HG03159 (cell line): ENCODE results near the gene DNAJB9.

Experiments
- ATAC-seq: cut with Tn5 transposase; IDR thresholded peaks from one replicate; pipeline ENCODE4 v1.9.1; 2021; ENCODE audit warnings: mild to moderate bottlenecking, moderate library complexity; ENCODE audit not compliant: unreplicated experiment

The DNAJB9 gene

DNA sequence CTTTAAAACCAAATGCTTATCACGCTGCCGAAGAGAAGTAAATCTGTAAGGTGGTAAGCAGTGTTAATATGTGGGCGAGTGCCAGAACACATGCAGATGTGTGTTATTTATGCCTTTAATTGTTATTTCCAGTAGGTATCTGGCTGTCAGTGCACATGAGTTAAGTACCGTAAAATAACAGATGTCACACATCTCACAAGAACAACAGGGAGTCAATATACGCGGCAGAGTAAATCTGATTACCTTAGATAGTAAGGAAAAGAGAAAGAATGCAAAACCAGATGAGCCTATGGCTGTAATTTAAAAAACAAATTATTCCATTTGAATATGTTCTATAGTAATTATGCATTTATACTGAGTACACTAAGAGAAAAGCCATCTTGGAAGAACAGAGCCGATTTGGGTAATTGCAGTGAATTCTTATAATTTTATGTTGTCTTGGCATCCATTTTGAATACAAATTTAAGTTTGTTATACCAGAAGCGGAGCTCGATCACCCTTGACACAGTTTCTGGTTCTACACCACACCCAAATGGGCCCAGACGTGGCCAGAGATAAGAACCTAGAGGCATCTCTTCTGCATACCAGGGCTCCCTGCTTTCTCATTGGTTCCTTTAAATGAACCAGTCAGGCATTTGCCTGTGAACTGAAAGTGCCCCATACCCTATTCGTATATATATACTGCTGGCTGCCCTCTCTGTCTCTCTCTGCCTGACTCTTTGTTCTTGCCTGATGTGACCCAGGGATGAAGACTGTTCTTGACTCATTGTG is 34.8 kb downstream of the DNAJB9 start:
- ATAC-seq = no peak

DNA sequence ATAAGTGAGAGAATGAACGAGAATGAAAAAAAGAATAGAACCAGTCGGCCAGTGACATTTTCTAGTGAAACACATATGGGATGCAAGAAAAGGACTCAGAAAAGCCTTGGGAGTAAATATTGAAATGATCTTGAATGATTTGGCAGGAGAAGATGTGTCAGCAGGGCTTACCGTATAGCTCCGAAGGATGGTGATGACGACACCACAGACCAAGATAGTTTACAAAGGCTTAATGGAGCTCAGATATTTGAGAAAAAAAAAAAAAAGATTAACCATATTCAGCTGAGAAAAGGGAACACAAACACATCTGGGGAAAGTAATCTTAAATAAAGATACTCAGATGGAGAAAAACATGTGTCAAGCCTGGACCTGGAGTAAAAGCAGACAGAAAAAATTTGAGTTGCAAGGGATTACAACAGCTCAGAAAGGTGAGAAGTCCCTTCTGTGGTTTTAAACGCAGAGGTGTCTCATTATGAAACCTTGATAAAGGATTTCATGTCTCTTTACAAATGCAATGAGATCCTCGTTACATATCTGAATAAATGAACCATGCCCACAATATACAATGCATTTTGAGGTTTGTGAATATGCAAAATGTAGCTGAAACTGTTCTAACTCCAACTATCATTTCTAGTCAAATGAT is 36.0 kb downstream of the DNAJB9 start:
- ATAC-seq = no peak

DNA sequence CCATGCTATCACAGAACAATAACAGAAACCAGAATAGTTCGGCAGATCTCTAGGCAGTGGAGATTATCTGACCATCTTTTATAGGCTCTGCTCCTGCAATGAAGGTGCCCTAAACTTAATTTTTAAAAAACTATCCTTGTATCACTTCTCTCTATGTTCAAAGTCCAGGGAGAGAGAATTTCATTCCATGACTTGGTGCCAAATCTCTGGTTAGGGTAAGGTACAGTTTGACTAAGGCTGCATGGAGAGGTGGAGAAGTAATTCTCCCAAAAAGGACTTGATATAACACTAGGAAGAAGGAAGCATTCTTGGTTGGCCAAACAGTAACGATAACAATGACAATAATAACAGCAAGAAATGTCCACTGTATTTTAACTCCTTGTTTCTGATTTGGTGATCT is 40.0 kb downstream of the DNAJB9 start:
- ATAC-seq = no peak

DNA sequence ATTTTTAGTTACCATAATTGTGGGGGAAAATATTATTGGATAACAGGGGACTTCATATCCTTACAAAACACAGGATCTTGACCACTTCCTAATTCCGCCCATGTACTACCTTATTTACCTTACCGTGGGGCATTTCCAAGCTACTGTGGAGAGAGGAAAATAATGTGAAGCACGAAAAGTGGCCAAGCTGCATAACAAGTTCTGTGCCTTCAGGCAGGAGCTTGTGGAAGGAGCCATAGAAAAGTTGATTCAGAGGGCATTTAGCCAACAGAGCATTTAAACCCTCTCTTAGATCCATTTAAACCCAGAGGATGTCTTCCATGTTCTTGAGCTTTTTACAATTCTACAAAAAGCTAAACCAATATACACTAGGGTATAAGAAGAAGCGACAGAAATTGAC is 41.6 kb downstream of the DNAJB9 start:
- ATAC-seq = no peak

DNA sequence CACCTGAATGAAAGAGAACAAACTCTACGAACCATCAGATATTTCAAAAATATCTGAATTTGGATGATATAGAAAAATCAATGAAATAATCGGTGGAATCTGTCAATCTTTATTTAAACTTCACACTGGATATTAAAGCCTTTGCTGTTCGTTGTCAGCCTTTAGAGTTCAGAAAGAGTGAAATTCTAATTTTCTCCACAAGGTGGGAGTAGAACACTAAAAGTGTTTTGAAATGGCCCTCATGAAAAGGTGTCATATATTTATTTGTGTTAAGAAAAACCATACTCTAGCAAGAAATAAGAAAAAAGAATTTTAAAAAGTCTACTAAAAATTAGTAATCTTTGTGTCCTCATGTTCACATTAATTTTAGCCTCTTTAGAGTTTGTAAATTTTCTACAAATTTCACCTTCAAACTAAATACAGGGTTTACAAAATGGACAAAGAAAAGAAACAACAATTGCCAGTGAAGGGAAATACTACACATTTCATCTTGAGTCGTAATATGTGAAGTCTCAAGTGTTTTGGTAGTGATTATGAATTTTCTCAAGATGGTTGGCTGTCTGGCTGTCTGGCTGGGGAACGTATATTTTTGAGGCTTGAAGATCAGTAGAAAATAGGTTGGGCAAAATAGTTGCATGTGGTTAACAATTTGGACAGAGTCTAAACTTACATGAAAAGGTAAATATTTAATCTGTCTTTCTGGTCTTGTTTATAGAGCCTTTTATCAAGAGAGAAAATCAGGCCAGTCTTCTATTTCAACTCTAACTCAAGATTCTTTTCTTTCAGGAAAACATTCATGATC is 43.7 kb downstream of the DNAJB9 start:
- ATAC-seq = peak; percentile 82

DNA sequence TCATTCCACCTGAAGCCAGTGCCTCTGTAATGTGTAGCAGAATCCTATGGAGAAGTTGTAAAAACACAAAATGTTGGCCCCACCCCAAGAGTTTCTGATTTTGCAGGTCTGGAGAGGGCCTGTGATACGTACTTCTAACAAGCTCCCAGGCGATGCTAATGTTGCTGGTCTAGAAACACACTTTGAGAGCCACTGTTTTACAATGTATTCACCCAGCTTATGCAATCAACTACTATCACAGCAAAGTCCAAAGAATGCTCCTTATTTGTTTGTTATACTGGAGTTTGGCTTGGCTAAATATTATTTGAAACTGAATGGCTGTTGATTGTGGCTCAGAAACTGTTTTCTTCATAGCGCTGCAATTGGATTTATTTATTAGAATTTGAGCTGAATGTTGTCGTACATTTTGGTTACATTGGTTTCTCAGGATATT is 44.3 kb downstream of the DNAJB9 start:
- ATAC-seq = no peak

DNA sequence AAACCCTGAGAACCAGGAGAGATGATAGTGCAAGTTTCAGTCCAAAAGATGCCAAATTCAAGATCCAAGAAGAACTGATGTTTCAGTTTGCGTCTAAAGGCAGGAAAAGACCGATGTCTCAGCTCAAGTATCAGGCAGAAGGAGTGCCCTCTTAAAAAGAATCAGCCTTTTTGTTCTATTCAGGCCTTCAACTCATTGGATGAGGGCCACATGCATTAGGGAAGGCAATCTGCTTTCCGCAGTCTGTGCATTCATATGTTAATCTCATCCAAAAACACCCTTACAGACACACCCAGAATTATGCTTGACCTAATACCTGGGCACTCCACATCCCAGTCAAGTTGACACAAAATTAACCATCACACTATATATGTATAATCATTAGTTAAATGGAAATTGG is 45.2 kb downstream of the DNAJB9 start:
- ATAC-seq = no peak

DNA sequence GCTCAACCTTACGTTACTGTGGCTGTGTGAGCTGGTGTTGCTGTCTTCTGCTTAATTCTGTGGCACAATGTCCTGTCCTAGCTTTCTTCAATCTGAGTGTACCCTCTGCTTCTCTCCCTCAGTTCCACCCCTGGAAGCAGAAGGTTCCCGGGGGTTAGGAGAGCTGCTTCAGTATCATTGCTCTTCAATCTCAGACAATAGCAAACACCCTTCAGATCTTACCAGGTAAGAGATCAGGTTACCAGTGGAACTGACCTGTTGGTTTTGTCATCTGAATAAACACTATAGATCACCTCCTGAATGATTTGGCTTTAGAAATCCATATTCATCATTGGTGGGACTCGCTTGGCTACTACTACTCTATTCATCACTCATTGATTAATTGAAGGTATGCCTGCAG is 48.4 kb downstream of the DNAJB9 start:
- ATAC-seq = no peak

DNA sequence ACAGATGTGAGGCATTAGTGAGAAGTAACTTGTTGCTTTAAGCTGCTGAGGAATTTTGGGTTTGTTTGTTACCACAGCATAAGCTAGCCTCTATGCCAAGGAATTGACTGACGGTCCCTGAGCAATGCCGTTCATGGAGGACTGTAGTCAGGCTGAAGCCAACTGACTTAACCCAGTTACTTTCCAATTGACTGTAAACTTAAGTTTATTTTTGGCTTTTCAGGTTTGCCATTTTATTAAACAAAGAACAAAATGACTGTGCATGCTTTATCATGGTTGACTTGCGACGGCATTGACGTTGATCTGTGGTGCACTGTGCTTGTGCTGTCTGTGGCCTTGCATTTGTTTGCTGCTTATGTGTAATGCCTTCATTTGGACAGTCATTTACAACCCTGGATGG is 53.5 kb downstream of the DNAJB9 start:
- ATAC-seq = peak; percentile 73
